HG03432 (cell line): ENCODE data around the gene OLFM3.

Experiments
- ATAC-seq: cut with Tn5 transposase; IDR thresholded peaks from one replicate; pipeline ENCODE4 v1.9.1; 2021; ENCODE audit warnings: mild to moderate bottlenecking, moderate library complexity; ENCODE audit not compliant: unreplicated experiment

The OLFM3 gene

GRCh38 chr1:101996825-101997465 is at the start of gene OLFM3:
OLFM3 (minus strand) TSS chr1:101996926.
- peak; percentile 82 for ATAC-seq

GRCh38 chr1:102045752-102046151 is 49.0 kb upstream of the OLFM3 start:
- no peak for ATAC-seq

- ATAC-seq: peak; percentile 78
Observed at GRCh38 chr1:102032534-102032933, 35.8 kb upstream of the OLFM3 start.

GRCh38 chr1:102019530-102019929 is 22.8 kb upstream of the OLFM3 start:
- ATAC-seq: no peak

- no peak for ATAC-seq
Observed at GRCh38 chr1:102015728-102016127, 19.0 kb upstream of the OLFM3 start.

GRCh38 chr1:102002057-102002456 is 5.3 kb upstream of the OLFM3 start:
- ATAC-seq: no peak

- no peak for ATAC-seq
Observed at GRCh38 chr1:101995984-101996745, 561 bp downstream of the OLFM3 start.

- ATAC-seq: no peak
Observed at GRCh38 chr1:101993710-101994109, 3.0 kb downstream of the OLFM3 start.

GRCh38 chr1:101992821-101993575 is 3.7 kb downstream of the OLFM3 start:
- ATAC-seq: no peak

- ATAC-seq: no peak
Observed at GRCh38 chr1:101980974-101981373, 15.8 kb downstream of the OLFM3 start.

GRCh38 chr1:101977266-101977665 is 19.5 kb downstream of the OLFM3 start:
- ATAC-seq: no peak

- no peak for ATAC-seq
Observed at GRCh38 chr1:101976161-101976560, 20.6 kb downstream of the OLFM3 start.

GRCh38 chr1:101975371-101975770 is 21.4 kb downstream of the OLFM3 start:
- ATAC-seq: no peak

- ATAC-seq: no peak
Observed at GRCh38 chr1:101974599-101975274, 22.0 kb downstream of the OLFM3 start.

GRCh38 chr1:101971304-101971703 is 25.4 kb downstream of the OLFM3 start:
- ATAC-seq: no peak

GRCh38 chr1:101967871-101968270 is 28.9 kb downstream of the OLFM3 start:
- ATAC-seq: no peak

GRCh38 chr1:101965341-101965740 is 31.4 kb downstream of the OLFM3 start:
- no peak for ATAC-seq

- ATAC-seq: no peak
Observed at GRCh38 chr1:101964708-101965107, 32.0 kb downstream of the OLFM3 start.

GRCh38 chr1:101960142-101960541 is 36.6 kb downstream of the OLFM3 start:
- no peak for ATAC-seq

GRCh38 chr1:101959456-101959855 is 37.3 kb downstream of the OLFM3 start:
- ATAC-seq: no peak

GRCh38 chr1:101957771-101958170 is 39.0 kb downstream of the OLFM3 start:
- ATAC-seq: no peak
